Stomach (tissue), 9 donors: Measurements from ENCODE around the gene MAPK8IP3. TPM values are rescaled to one million over a fixed set of nuclear protein-coding genes. Genes with fewer than 3 reads are reported as not detected.

ENCODE experiments used
- DNase-seq, 2 donors: peaks; one replicate each; pipeline versions ENCODE4 v3.0.0 to v3.0.0-alpha.2; 2013 to 2019
- H3K27ac ChIP-seq, 5 donors: fragments of 200-600 bp in 4 of 5; sonication (generic) in 4 of 5; one replicate each; pipeline ENCODE4 v1.5.1; 2013 to 2019; ENCODE audit warnings: mild to moderate bottlenecking in 1 of 5, moderate library complexity in 1 of 5
- H3K27me3 ChIP-seq, 3 donors: fragments of 200-600 bp; sonication (generic); one replicate each; pipeline ENCODE4 v1.5.1; 2017 to 2019; ENCODE audit warnings: mixed run types in 1 of 3
- H3K36me3 ChIP-seq, 4 donors: fragments of 200-600 bp; sonication (generic); 1 replicate in 3 of 4; 2 replicates in 1 of 4; pipeline ENCODE4 v1.5.1; 2016 to 2019
- H3K4me1 ChIP-seq, 4 donors: fragments of 200-600 bp; sonication (generic); one replicate each; pipeline ENCODE4 v1.5.1; 2016 to 2019
- H3K4me3 ChIP-seq, 4 donors: fragments of 200-600 bp; sonication (generic) in 3 of 4; one replicate each; pipeline ENCODE4 v1.5.1; 2016 to 2019; ENCODE audit warnings: mild to moderate bottlenecking in 1 of 4
- H3K9me3 ChIP-seq, 4 donors: fragments of 200-600 bp; sonication (generic); one replicate each; pipeline ENCODE4 v1.5.1; 2016 to 2019
- CTCF ChIP-seq, 7 experiments: fragments of 450-650 bp in 4 of 7; fragments of 200-600 bp in 3 of 7; sonication (generic) in 3 of 7; IDR thresholded peaks; one replicate each; pipeline ENCODE4 v1.5.1; 2016 to 2019; ENCODE audit warnings: antibody characterized with exemption in 7 of 7, control low read depth in 2 of 7, mild to moderate bottlenecking in 1 of 7
- EP300 ChIP-seq: sonication (generic); formaldehyde crosslinking; IDR thresholded peaks from one replicate; pipeline ENCODE4 v1.6.1; 2017; ENCODE audit warnings: antibody characterized with exemption
- POLR2A ChIP-seq, 4 donors: fragments of 450-650 bp; IDR thresholded peaks; one replicate each; pipeline ENCODE4 v1.6.1; 2016; ENCODE audit warnings: antibody characterized with exemption in 4 of 4, control low read depth in 2 of 4, mild to moderate bottlenecking in 1 of 4, moderate library complexity in 1 of 4
- POLR2AphosphoS5 ChIP-seq, 3 donors: sonication (generic); formaldehyde crosslinking; IDR thresholded peaks; one replicate each; pipeline ENCODE4 v1.6.1; 2016; ENCODE audit warnings: antibody characterized with exemption in 3 of 3
- WGBS, 5 donors: extraction: QIAGEN DNeasy Blood & Tissue Kit in 3 of 5; methylation state at CpG; one replicate each; pipeline versions ENCODE4 v1.1.5 to v1.1.7; 2013 to 2018; 5-methylcytosine and 5-hydroxymethylcytosine counted together
- intact Hi-C: fragments of 100-400 bp; cut with DNase I; formaldehyde crosslinking; loops from one replicate; pipeline ENCODE4 v1.15.1; 2023; ENCODE audit warnings: low total_unique reads
- polyA plus RNA-seq, 3 donors: library from polyadenylated mRNA; stranded (reverse); fragments of 200-250 nt; gene quantifications; one replicate each; pipeline ENCODE4 v1.2.3, GENCODE V29; 2013
- total RNA-seq, 5 donors: library from RNA; depleted of rRNA; stranded (reverse); fragments of >200 nt; gene quantifications; one replicate each; pipeline versions ENCODE4 v1.1.0 to v1.2.3, GENCODE V29; 2014 to 2016
- donor health status: healthy with polysubstance abuse.
- donor health status: Bipolar disorder and iron deficiency.
- donor health status: healthy.

The MAPK8IP3 gene
- total and polyA plus RNA-seq, 8 donors, result 10.1 to 320 (median 56.3) TPM

GRCh38 chr16:1791256-1791942, 85.4 kb downstream of the MAPK8IP3 start:
- Histone ChIP-seq H3K36me3 (peaks cover 17 to 64% (median 61%) of the 10 kb centered on the region in 4 donors), H3K27me3 (no peaks in the 10 kb centered on the region), H3K4me3 (no peak overlapping the region), H3K4me1 (peaks cover 14 to 37% (median 27%) of the 10 kb centered on the region in 4 donors), H3K9me3 (no peaks in the 10 kb centered on the region), H3K27ac (no peak overlapping the region)
- peak in 1 of 2 donors; percentile 6 for DNase-seq
- 90 to 96% (median 95%) methylated on average over 14 to 53 of the region's 53 CpGs for WGBS, 5 donors
- intact Hi-C loops, result no loop called here
- TF ChIP-seq CTCF (IDR thresholded peaks at IDR 0.05) (no peak), EP300 (no peak), POLR2AphosphoS5 (IDR thresholded peaks at IDR 0.05) (no peak), POLR2A (IDR thresholded peaks at IDR 0.05) (no peak)

GRCh38 chr16:1791943-1792812, 86.2 kb downstream of the MAPK8IP3 start:
- peaks cover 17 to 56% (median 53%) of the 10 kb centered on the region in 4 donors for H3K36me3 ChIP-seq
- 78 to 90% (median 82%) methylated on average over 35 to 59 of the region's 59 CpGs for WGBS, 5 donors
- peak overlapping the region in 1 of 4 donors; percentile 36 for H3K4me3 ChIP-seq
- no peaks in the 10 kb centered on the region for H3K9me3 ChIP-seq
- no peaks in the 10 kb centered on the region for H3K27me3 ChIP-seq
- peaks cover 14 to 35% (median 22%) of the 10 kb centered on the region in 4 donors for H3K4me1 ChIP-seq
- H3K27ac ChIP-seq, result peak overlapping the region in 1 of 5 donors; percentile 75
- DNase-seq, result no peak
- TF ChIP-seq POLR2AphosphoS5 (IDR thresholded peaks at IDR 0.05) (no peak), EP300 (no peak), CTCF (IDR thresholded peaks at IDR 0.05) (no peak), POLR2A (IDR thresholded peaks at IDR 0.05) (no peak)
- intact Hi-C loops, result no loop called here

- Histone ChIP-seq H3K36me3 (peaks cover 11 to 48% (median 45%) of the 10 kb centered on the region in 4 donors), H3K27me3 (no peaks in the 10 kb centered on the region), H3K27ac (peak overlapping the region; percentile 73 to 75 (median 74)), H3K4me3 (peak overlapping the region; percentile 29 to 47 (median 34)), H3K9me3 (peaks cover 0 to 7% (median 5%) of the 10 kb centered on the region in 4 donors), H3K4me1 (peaks cover 14 to 34% (median 22%) of the 10 kb centered on the region in 4 donors)
- no peak for TF ChIP-seq POLR2AphosphoS5 (IDR thresholded peaks at IDR 0.05)
- TF ChIP-seq CTCF (IDR thresholded peaks at IDR 0.05), result no peak
- no peak for TF ChIP-seq POLR2A (IDR thresholded peaks at IDR 0.05)
- no peak for TF ChIP-seq EP300
- intact Hi-C loops, result no loop called here
- peak in 1 of 2 donors; percentile 6 for DNase-seq
- WGBS, 5 donors, result 54 to 68% (median 63%) methylated on average over 23 to 33 of the region's 33 CpGs
Measured at GRCh38 chr16:1792836-1793577, 87.0 kb downstream of the MAPK8IP3 start.
